ENCODE measurements around the gene TMEM9B.

GRCh38 chr11:8998017-8998416 lies 33.8 kb upstream of the TMEM9B start:
- TF ChIP-seq CTCF (IDR thresholded peaks at IDR 0.05) (no peak), POLR2A (IDR thresholded peaks at IDR 0.05) (no peak), POLR2AphosphoS5 (IDR thresholded peaks at IDR 0.05) (no peak)
